Stimulated activated CD4-positive, alpha-beta T cell treated with anti-CD3 and anti-CD28 coated beads, Interleukin-15, amount 100 ng/mL, for 24 hours (primary cell): Measurements from ENCODE around the gene LYSMD3.

Source experiments
- DNase-seq: peaks from one replicate; pipeline ENCODE4 v3.0.0-alpha.2; 2020

LYSMD3 gene

DNA sequence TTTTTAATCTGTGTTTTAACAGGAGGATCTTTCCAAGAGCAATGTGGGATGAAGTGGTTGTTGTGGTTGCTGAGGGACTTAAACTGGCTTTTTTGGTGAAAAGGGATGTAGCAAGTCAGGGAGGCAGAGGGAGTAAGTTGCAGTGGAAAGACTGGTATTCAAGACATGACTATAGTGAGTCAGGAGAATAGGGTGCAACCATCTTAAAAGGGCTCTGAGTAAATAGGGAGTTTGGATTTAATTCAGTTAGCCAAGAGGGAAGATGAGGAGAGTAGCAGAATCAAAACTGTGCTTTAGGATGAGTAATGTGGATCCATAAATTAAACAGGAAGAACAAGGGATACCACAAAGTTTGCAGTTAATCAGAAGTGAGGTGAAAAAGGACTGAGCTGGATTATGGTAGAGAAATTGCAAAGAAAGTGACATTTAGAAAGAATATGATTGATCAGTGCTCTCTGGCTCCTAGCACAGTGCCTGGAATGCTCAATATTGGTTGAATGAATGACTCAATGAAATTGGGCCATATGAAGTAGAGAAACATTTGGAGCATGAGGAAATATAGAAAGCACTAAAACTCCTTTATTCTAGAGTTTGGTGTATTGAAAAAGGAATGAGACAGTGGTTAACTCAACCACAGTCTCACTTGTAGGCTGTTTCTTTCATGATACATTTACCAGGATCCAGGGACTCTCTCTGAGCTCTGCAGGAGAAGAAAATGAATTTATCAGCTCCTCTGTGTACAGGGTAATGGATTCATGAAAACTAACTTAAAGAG is 49.6 kb downstream of the LYSMD3 start:
- DNase-seq, result no peak

DNA sequence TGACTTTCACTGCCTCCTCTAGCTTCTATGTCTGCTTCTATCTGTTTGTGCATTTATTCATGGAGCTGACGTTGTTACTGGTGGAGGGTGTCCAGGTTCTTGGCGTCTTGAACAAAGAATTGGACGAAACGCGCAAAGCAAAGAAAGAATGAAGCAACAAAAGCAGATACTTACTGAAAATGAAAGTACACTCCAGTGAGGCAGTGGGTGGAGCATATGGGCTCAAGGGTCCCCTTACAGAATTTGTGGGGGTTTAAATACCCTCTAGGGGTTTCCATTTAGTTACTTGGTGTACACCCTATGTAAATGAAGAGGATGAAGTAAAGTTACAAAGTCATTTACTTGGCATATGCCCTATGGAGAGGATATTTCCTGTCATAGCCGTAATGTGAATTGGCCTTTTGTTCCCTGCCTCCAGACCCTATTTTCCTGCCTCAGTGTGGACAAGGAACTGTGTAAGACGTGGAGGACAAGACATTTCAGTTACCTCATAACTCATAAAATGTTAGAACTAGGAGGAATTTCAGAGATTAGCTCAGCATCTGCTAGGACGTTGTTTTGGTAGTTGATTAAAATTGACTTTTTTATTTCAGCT is 51.7 kb downstream of the LYSMD3 start:
- DNase-seq, result no peak

DNA sequence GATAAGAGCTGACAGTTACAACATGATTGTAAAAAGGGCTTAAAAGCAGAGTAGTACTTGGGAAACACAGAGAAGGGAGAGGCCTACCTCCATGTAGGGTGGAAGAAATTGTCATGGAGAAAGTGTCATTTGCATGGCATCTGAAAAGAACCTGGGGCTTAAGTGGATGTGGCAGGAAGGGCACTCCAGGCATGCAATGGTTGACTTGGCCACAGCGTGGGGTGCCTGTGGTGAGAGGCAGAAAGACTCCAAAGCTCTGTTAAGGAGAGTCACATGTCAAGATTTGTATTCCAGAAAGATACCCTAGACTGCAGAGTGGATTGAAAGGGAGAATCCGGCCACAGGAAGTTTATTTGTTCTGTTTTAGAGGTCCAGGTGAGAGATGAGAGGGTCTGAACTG is 52.3 kb downstream of the LYSMD3 start:
- no peak for DNase-seq

DNA sequence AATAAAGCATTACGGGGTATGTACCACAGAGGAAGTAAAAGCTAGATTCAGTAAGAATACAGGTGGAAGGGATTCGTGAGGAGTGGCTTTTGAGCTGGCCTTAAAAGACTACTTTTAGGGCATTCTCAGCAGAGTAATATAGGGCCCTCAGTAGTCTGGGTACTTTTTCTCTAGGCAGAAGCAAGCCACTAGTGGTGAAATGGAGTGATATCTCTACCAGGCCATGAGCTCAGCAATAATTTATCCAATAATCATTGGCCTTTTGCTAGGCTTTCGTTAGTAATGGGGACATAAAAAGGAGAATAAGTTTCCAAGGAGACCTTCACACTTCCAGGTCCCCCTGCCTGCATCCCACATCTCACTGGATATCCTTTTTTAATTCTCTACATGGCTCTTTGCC is 53.0 kb downstream of the LYSMD3 start:
- DNase-seq, result no peak

DNA sequence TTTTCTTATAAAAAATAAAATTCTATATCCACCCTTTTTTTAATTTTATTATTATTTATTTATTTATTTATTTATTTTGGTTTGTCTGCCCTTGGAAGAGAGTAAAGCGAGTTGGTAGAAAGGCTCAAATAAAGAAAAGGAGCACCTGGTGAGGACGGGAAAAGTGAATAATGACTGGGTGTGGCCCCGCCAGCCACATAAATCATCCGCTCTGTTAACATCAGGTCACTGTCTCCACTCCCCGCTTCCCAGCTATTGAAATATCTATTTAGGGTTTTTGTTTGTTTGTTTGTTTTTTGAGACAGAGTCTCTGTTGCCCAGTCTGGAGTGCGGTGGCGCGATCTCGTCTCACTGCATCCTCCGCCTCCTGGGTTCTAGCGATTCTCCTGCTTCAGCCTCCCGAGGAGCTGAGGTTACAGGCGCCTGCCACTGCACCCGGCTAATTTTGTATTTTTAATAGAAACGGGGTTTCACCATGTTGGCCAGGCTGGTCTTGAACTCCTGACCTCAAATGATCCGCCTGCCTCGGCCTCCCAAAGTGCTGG is 53.9 kb downstream of the LYSMD3 start:
- no peak for DNase-seq

DNA sequence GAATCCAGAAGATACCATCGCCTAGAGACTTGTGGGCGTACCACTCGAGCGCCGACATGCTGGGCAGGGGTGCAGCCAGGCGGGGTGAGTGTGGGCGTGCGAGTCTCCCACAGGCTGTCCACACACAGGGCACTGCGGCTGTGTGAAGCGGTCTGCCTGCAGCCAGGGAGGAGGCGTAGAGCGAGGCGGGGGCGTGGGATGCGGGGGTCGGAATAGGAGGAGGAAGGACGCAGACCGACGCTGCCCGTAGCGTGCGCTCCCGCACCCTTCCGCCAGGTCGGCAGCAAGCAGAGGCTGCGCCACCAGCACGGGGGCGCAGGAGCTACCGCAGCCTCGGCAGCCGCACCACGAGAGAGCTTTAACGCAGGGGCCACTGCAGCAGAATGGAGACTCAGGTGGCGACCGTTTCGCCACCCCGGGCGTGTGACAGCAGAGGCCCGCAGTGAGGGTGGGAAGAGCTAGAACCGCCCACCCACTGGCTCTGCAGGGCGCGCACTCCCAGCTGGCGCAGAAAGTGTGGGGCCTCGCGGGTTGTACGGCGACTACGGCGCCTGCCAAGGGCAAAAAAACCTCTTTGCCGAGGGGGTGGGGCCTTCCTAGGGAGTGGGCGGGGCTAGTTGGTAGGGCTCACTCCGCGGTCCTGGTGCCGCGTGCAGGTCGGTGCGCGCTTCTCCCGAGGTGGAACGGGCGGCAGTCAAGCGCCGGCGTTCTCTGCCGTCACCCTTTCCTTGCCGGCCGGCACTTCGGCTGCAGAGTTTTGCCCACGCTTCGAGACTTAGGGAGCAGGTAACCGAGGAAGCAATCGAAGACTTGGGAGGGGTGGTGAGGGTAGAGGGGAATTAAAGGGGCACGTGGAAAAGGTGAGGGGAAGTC is 54.9 kb downstream of the LYSMD3 start, which contains the start of the genes MBLAC2 and POLR3G:
Gene MBLAC2, minus strand, starts transcription at position 537 of the 873 bp plus-strand sequence. Its CDS starts 479 bp downstream, at position 58.
Gene POLR3G, plus strand, starts transcription at position 630 of the 873 bp plus-strand sequence. CDS start 10,704 bp downstream, outside the sequence.
- DNase-seq, result peak; percentile 96

DNA sequence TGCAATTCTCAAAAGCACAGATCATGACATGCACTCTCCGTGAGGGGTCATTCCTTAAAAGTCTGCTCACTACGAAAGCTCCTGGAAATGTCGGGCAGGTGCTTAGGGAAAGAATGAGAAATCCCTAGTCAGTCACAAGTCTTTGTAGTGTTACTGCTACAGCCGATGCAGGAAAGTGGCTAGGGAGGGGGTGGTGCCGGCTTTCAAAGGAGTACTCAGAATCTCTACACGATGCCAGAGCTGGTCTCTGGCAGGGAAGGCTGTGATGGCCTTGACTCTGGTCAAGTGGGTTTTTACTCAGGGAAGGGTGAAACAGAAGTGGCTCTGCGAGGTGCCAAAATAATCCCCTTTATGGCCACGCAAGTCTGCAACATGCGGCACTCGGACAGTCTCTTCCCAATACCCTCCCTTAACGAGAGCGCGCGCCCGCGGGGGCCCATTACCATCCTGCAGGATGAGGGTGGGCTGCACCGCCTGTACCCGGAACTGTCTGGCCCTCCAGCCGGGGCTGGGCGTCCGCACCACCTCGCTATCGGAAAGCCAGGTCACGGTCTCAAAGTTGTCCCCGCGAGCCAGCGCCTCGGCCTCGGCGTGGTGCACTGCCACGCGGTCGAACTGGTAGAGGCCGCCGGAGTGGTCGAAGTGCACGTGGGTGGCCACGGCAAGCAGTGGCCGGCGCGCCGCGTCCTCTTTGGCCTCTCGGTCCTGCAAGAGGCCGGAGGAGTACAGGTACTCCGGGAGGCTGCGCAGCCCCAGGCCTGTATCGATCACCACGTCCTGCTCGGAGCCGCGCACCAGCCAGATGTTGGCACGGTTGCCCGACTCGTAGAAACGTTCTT is 55.8 kb downstream of the LYSMD3 start:
- DNase-seq, result peak; percentile 50

DNA sequence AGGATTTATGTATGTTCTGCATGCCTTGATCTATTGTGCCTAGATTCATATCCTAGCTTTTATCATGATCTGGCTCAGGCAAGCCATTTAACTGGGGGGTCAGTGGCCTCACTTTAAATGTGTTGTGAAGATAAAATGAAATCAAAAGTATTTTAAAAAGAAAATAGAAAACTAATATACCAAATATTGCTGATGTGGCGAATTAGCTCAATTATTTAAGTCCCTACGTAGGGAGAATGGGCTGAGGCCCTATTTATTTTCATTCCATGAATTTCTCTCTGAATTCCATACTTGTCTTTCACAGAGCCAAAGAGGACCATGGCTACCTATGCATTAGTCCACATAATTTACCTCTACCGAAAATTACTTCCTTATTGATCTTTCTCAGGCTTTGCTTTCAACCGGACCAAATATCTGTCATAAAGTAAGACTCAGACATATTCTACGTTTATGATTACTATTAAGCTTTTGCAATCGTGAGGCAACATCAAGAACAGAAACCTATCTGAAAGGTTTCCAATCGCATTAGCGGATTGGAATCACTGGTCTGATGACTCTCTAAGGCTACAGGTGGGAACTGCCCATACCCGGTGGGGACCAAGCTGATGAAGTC is 56.5 kb downstream of the LYSMD3 start:
- no peak for DNase-seq
